Measurements from ENCODE around the gene CD300LG.
A peak's percentile ranks its signal among the peaks of the same experiment; 100 is the strongest.

The CD300LG gene

GRCh38 chr17:43905985-43906852, 59.2 kb downstream of the CD300LG start:
- DNase-seq (ENCODE audit: insufficient read length, low spot score), result peak; percentile 47
- no peak for FAIRE-seq
- TF ChIP-seq POLR2A (IDR thresholded peaks at IDR 0.05; ENCODE audit: low read depth, low read length), result no peak

GRCh38 chr17:43906951-43907424, 60.0 kb downstream of the CD300LG start:
- no peak for DNase-seq (ENCODE audit: insufficient read length, low spot score)
- no peak for FAIRE-seq
- TF ChIP-seq POLR2A (IDR thresholded peaks at IDR 0.05; ENCODE audit: low read depth, low read length), result no peak

- FAIRE-seq (no peak), DNase-seq (ENCODE audit: insufficient read length, low spot score) (peak; percentile 65)
- no peak for TF ChIP-seq POLR2A (IDR thresholded peaks at IDR 0.05; ENCODE audit: low read depth, low read length)
Observed at GRCh38 chr17:43907425-43907981, 60.5 kb downstream of the CD300LG start, which contains the start of gene MPP2. MPP2 (minus strand) TSS chr17:43907536; CDS start chr17:43904460, 3,076 bp downstream.

GRCh38 chr17:43907998-43908721, 61.2 kb downstream of the CD300LG start:
- no peak for TF ChIP-seq POLR2A (IDR thresholded peaks at IDR 0.05; ENCODE audit: low read depth, low read length)
- DNase-seq (ENCODE audit: insufficient read length, low spot score) (peak; percentile 71), FAIRE-seq (no peak)

GRCh38 chr17:43909537-43910231, 62.7 kb downstream of the CD300LG start:
- FAIRE-seq (no peak), DNase-seq (ENCODE audit: insufficient read length, low spot score) (no peak)
- TF ChIP-seq POLR2A (IDR thresholded peaks at IDR 0.05; ENCODE audit: low read depth, low read length), result no peak

GRCh38 chr17:43911904-43912303, 64.9 kb downstream of the CD300LG start:
- FAIRE-seq (no peak), DNase-seq (ENCODE audit: insufficient read length, low spot score) (no peak)
- no peak for TF ChIP-seq POLR2A (IDR thresholded peaks at IDR 0.05; ENCODE audit: low read depth, low read length)

- no peak for TF ChIP-seq POLR2A (IDR thresholded peaks at IDR 0.05; ENCODE audit: low read depth, low read length)
- FAIRE-seq (no peak), DNase-seq (ENCODE audit: insufficient read length, low spot score) (no peak)
Observed at GRCh38 chr17:43912635-43913304, 65.8 kb downstream of the CD300LG start.
